KMS-11 (cell line): ENCODE measurements around the gene ASCC2.

ENCODE experiments used
- H2AFZ ChIP-seq: fragments of 200-600 bp; sonication (generic); 2 replicates; pipeline ENCODE4 v1.6.1; 2016; ENCODE audit warnings: antibody characterized with exemption, mixed run types, low read depth
- H3K27ac ChIP-seq: fragments of 200-600 bp; sonication (generic); 2 replicates; pipeline ENCODE4 v1.6.1; 2016; ENCODE audit warnings: mild to moderate bottlenecking, mixed run types
- H3K27me3 ChIP-seq: fragments of 200-600 bp; sonication (generic); 2 replicates; pipeline ENCODE4 v1.6.1; 2017; ENCODE audit warnings: mild to moderate bottlenecking, low read depth, mixed run types, moderate library complexity; ENCODE audit not compliant: insufficient read depth
- H3K36me3 ChIP-seq: fragments of 200-600 bp; sonication (generic); 2 replicates; pipeline ENCODE4 v1.6.1; 2017; ENCODE audit warnings: mild to moderate bottlenecking, mixed run types; ENCODE audit not compliant: insufficient read depth
- H3K4me1 ChIP-seq: fragments of 200-600 bp; sonication (generic); 2 replicates; pipeline ENCODE4 v1.6.1; 2016; ENCODE audit warnings: mild to moderate bottlenecking, low read depth, mixed run types; ENCODE audit not compliant: poor library complexity, severe bottlenecking
- H3K4me2 ChIP-seq: fragments of 200-600 bp; sonication (generic); 2 replicates; pipeline ENCODE4 v1.7.0; 2016; ENCODE audit warnings: mild to moderate bottlenecking, mixed run types
- H3K4me3 ChIP-seq: fragments of 200-600 bp; sonication (generic); IDR thresholded peaks from 2 replicates; pipeline ENCODE4 v1.6.1; 2017; ENCODE audit warnings: low read depth, low read length, mixed read lengths; ENCODE audit not compliant: insufficient read depth
- H3K79me2 ChIP-seq: fragments of 200-600 bp; sonication (generic); 2 replicates; pipeline ENCODE4 v1.6.1; 2016; ENCODE audit warnings: low read depth, mixed run types; ENCODE audit not compliant: insufficient read depth
- H3K9ac ChIP-seq: fragments of 200-600 bp; sonication (generic); 2 replicates; pipeline ENCODE4 v1.6.1; 2016; ENCODE audit warnings: mild to moderate bottlenecking, mixed run types
- H4K20me1 ChIP-seq: fragments of 200-600 bp; sonication (generic); 2 replicates; pipeline ENCODE4 v1.6.1; 2016; ENCODE audit warnings: mild to moderate bottlenecking, mixed run types; ENCODE audit not compliant: insufficient read depth
- TF ChIP-seq, protein P1 (sequence below): fragments of 200-600 bp; sonication (generic); conservative IDR thresholded peaks from 2 replicates; pipeline ENCODE4 v1.6.1; 2017; ENCODE audit warnings: low read depth, mild to moderate bottlenecking, antibody characterized with exemption, low read length, moderate library complexity, mixed read lengths

The ASCC2 gene

DNA sequence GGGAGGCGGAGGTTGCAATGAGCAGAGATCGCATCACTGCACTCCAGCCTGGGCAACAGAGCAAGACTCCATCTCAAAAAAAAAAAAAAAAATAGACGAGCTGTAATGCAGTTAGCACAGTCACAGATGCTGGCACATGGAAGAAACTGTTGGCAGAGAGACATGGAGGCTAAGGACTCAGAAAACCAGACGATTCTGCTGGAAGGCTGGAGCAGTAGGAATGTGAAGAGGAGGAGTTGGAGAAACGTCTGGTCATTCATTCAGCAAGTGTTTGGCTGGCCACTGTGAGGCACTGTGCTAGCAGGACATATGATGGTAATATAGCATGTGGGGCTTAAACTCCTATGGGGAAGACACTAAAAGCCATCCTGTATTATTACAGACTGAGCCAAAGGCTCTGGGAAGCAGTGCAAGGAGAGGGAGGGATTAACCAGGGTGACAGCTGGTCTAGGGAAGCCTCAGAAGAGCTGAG, 65.9 kb downstream of the ASCC2 start:
- TF ChIP-seq, protein P1, sequence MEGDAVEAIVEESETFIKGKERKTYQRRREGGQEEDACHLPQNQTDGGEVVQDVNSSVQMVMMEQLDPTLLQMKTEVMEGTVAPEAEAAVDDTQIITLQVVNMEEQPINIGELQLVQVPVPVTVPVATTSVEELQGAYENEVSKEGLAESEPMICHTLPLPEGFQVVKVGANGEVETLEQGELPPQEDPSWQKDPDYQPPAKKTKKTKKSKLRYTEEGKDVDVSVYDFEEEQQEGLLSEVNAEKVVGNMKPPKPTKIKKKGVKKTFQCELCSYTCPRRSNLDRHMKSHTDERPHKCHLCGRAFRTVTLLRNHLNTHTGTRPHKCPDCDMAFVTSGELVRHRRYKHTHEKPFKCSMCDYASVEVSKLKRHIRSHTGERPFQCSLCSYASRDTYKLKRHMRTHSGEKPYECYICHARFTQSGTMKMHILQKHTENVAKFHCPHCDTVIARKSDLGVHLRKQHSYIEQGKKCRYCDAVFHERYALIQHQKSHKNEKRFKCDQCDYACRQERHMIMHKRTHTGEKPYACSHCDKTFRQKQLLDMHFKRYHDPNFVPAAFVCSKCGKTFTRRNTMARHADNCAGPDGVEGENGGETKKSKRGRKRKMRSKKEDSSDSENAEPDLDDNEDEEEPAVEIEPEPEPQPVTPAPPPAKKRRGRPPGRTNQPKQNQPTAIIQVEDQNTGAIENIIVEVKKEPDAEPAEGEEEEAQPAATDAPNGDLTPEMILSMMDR, result no peak
- peaks cover 22% of the 10 kb centered on the region; the same call in 1 of the 2 replicates for H3K79me2 ChIP-seq
- H3K4me2 ChIP-seq, result no peak overlapping the region
- no peaks in the 10 kb centered on the region for H3K27me3 ChIP-seq
- H3K36me3 ChIP-seq, result peaks cover 7% of the 10 kb centered on the region; the same call in 1 of the 2 replicates
- H2AFZ ChIP-seq, result no peak overlapping the region
- no peak overlapping the region for H3K9ac ChIP-seq
- no peak overlapping the region for H3K4me3 ChIP-seq
- no peaks in the 10 kb centered on the region for H4K20me1 ChIP-seq
- H3K4me1 ChIP-seq, result peaks cover 8% of the 10 kb centered on the region
- H3K27ac ChIP-seq, result no peak overlapping the region

DNA sequence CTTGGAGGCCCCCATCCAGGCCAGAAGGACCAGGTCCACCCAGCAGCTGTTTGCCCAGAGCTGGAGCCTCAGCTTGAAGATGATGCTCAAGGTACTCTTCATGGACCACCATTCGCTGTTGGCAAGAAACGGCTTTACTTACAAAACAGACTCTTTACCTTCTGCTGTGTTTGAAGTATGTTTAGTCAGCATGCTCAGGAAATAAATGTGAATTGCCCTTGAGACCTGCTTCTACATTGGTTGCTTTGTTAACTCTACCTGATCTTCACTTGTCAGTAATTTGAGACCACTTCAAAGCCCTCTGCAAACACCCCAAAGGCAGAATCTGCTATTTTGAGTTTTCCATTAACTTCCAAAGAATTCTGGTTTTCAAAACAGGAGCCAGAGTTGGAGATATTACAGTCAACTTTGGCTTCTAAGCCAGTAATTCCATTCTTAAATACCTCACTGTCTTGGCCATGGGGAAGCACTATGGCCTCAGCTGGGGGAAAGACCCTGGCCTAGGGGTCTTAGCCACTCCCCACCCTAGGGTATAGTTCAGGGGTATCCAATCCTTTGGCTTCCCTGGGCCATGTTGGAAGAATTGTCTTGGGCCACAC, 68.3 kb downstream of the ASCC2 start:
- Histone ChIP-seq H4K20me1 (no peaks in the 10 kb centered on the region), H3K4me3 (no peak overlapping the region), H3K36me3 (peaks cover 7% of the 10 kb centered on the region; the same call in 1 of the 2 replicates), H3K27me3 (no peaks in the 10 kb centered on the region), H3K27ac (no peak overlapping the region), H3K4me1 (peaks cover 13% of the 10 kb centered on the region), H2AFZ (no peak overlapping the region), H3K4me2 (no peak overlapping the region), H3K79me2 (peaks cover 22% of the 10 kb centered on the region; the same call in 1 of the 2 replicates), H3K9ac (no peak overlapping the region)
- TF ChIP-seq, protein P1, result no peak

DNA sequence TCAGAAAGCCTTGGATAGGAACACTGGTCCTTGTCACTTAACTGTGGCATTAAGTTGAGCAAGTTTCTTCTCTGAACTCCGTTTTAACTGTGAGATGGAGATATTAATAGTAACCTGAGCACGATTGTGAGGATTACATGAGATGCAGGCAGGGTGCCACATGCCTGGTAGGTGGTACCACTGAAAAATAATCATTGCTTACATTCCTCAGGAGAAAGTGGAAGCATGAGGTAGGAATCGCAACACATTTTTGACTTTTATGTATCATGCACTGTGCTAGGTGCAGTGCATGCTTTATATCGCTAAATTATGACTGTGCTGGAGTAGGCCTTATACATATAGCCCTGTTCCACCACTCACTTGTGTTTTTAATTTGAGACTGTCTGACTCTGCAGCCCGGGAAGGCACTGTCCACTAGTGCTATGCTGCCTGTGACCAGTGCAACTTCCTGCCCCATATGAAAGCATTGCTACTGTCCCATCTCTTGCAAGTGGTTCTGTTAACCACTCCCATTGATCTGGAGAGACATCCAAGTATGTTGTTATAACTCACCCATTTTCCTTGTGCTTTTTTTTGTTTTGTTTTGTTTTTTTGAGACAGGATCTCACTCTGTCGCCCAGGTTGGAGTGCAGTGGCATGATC, 69.9 kb downstream of the ASCC2 start:
- H3K27me3 ChIP-seq, result no peaks in the 10 kb centered on the region
- peaks cover 13% of the 10 kb centered on the region for H3K4me1 ChIP-seq
- TF ChIP-seq, protein P1, result no peak
- H3K4me3 ChIP-seq, result no peak overlapping the region
- peaks cover 22% of the 10 kb centered on the region; the same call in 1 of the 2 replicates for H3K79me2 ChIP-seq
- H3K36me3 ChIP-seq, result peaks cover 7% of the 10 kb centered on the region; the same call in 1 of the 2 replicates
- H4K20me1 ChIP-seq, result no peaks in the 10 kb centered on the region
- H3K9ac ChIP-seq, result peak overlapping the region; percentile 77; the same call in 1 of the 2 replicates
- peak overlapping the region; percentile 41; the same call in 1 of the 2 replicates for H3K27ac ChIP-seq
- peak overlapping the region; percentile 77 for H2AFZ ChIP-seq
- peak overlapping the region; percentile 76 for H3K4me2 ChIP-seq

DNA sequence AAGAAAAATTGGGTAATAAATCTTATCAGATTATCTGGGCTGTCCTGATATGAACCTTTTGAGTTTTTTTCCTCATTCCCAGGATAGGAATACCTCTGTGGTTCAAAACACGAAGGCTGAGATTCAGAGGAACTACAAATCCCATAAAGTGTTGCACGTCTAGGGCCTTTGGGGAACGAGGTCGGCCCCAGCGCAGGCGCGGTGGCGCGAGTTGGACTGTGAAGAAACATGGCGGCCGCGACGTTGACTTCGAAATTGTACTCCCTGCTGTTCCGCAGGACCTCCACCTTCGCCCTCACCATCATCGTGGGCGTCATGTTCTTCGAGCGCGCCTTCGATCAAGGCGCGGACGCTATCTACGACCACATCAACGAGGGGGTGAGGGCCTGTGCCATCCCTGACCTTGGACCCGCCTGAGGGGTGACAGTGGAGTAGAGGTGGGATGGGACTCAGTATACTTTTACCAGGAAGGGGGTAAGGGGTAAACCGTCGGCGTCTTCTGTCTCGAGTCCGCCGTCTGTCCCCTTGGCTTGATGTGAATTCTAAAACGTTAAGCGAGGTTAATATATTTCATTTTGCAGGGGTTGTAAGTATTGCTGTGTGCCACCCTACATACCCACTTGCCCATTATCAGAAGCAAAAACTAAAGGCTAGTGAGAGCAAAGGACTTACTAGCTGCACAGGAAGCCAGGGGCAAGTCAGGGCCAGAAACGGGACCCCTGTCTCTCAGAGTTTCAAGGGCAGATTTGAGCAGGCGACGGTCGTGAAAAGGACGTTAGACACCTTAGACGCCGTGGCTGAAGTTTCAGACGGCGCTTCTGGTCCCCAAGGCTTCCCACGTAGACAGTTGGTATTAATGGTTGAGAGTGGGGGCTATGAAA, 70.7 kb downstream of the ASCC2 start, which contains the start of gene UQCR10:
Gene UQCR10, plus strand, starts transcription at position 199 of the 881 bp plus-strand sequence. Its CDS starts 30 bp downstream, at position 229.
- H3K27me3 ChIP-seq, result no peaks in the 10 kb centered on the region
- peak within 1 kb of the TSS; percentile 76 for H3K4me2 ChIP-seq
- H3K36me3 ChIP-seq, result peaks cover 7% of the 10 kb centered on the region; the same call in 1 of the 2 replicates
- H2AFZ ChIP-seq, result peak within 1 kb of the TSS; percentile 77
- peaks cover 13% of the 10 kb centered on the region for H3K4me1 ChIP-seq
- peak within 1 kb of the TSS; percentile 77 for H3K9ac ChIP-seq
- H4K20me1 ChIP-seq, result no peaks in the 10 kb centered on the region
- peaks cover 22% of the 10 kb centered on the region; the same call in 1 of the 2 replicates for H3K79me2 ChIP-seq
- H3K4me3 ChIP-seq, result no peak within 1 kb of the TSS
- peak within 1 kb of the TSS; percentile 41 for H3K27ac ChIP-seq
- TF ChIP-seq, protein P1, result no peak
